Right lung (tissue), 5 donors: ENCODE measurements around the gene TPK1. TPM values are rescaled to one million over a fixed set of nuclear protein-coding genes. Genes with fewer than 3 reads are reported as not detected.

Experiments
- DNase-seq, 2 donors: peaks; one replicate each; pipeline ENCODE4 v3.0.0-alpha.2; 2013
- polyA plus RNA-seq, 5 donors: library from polyadenylated mRNA; unstranded; fragments of 120-200 nt; gene quantifications; one replicate each; pipeline versions ENCODE4 v1.2.1 to v1.2.3, GENCODE V29; 2013; ENCODE audit warnings: inconsistent platforms in 1 of 5, low replicate concordance in 1 of 5; ENCODE audit not compliant: insufficient read length in 5 of 5, insufficient read depth in 1 of 5

Gene TPK1
- polyA plus RNA-seq, 5 donors = 3.2 to 6.0 (median 4.9) TPM

DNA sequence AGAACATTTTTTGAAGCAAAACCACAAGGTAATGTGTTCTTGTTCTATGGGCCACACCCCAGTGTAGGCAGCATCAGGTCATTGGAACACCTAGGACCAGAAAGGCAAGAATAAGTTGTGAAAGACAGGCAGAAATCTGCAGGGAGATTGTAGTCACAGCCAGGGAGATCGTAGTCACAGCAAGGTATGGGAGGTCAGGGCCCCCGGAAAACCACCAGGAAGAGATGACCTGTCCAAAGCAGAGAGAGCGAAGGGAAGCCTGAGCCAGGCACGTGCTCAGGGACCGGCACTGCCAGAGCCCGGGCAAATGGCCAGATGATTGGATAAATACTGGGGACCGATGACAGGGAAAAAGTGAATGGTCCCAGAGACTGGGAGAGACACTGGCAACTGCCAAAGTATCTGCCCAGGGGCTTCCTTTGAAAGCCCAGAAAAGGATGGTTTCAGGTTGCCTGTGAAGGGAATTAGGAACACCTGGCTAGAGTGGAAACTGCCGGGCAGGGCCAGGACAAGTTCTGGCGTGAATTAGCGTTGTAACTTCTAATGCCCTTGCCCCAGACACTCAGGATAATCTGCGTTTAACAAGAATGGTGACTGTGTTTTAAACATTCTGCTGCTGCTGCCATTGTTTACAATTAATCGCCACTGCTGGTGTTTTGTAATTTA, 428.5 kb downstream of the TPK1 start:
- DNase-seq = no peak

DNA sequence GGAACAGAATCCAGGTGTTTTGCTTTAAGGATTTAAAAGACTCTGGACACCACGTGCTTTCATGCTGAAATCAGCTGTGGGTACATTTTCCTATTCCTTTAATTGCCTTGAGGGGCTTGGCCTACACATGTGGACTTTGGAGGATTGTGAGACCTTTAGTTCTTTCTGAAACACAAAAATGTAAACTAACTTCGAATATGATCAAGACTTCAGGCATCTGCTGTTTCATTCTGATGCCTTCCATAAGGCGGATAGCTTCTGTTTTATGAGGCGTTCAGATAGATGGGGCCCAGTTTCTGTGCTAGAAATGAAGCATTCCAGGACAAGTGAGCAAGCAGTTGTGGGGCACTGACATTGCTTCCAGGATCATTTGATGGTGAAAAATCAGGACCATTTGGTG, 430.9 kb downstream of the TPK1 start:
- no peak for DNase-seq

DNA sequence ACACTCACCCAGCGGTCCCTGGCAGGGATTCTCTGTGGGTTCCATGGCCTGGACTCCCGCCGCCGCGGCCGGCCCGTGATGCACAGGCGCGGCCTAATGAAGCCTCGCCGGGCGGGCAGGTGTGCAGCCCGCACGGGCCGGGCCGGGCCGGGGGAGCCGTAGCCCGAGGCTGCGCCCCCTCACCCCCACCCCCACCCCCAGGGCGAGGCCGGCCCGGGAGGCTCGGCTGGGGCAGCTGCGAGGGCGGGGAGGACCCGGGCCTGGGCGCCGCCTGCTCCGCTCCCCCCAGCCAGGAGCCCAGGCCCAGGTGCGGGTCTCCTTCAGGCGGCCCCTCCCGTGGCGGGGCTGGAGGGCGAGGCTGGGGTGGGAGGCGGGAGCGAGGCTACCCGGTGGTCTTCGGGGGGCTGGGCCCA, 432.2 kb downstream of the TPK1 start, which contains the start of gene NOBOX:
Gene NOBOX (minus strand): TSS at position 45 of the 413 bp plus-strand sequence.
- DNase-seq = no peak

DNA sequence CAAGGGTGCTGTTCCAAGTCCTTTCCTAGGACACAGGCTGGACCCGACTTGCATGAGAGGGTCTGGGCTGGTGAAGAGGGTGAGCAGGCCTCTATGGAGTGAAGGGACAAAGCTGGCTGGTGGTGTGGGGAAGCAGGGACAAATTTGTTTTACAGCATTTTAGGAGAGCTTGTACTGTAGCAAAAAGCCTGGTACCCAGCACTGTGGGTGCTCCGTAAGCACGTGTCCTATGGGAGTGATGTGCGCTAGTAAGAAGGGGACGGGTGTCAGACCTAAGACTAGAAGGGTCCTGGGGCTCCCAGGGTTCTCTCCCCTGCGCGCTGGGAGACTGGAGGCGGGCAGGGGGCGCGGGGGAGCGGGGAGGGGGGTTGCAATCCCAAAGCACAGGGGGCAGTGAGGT, 432.8 kb downstream of the TPK1 start:
- no peak for DNase-seq
